ENCODE measurements around the gene STK11. TPM values are rescaled to one million over a fixed set of nuclear protein-coding genes. Genes with fewer than 3 reads are reported as not detected.
A peak's percentile ranks its signal among the peaks of the same experiment; 100 is the strongest.
"Not testable (repeated sequence)": the region's sequence is repeated elsewhere in the genome, so short reads cannot be mapped to it uniquely, and the experiment has no call there.

STK11 gene
- total RNA-seq, 1 experiment from 2014 or later: 47.8 TPM

- DNase-seq (ENCODE audit: low read depth, low spot score): peak; percentile 86
- in situ Hi-C loops (cut with HindIII; ENCODE audit: low pct_unique_long_range_greater_than_20kb, low sequenced_read_pairs): no loop called here
Observed at GRCh38 chr19:1239796-1240737, 34.5 kb downstream of the STK11 start.

DNA sequence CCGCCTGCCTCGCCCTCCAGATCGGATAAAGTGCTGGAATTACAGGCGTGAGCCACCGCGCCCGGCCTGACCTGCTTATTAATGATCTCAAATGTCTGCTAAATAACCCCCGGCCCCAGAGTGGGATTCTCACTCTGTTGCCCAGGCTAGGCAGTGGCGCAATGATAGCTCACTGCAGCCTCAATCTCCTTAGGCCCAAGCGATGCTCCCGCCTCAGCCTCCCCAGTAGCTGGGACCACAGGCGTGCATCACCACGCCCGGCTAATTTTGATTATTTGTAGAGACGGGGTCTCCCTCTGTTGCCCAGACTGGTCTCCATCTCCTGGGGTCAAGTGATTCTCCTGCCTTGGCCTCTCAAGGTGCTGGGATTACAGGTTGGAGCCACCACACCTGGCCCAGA lies 35.3 kb downstream of the STK11 start:
- in situ Hi-C loops (cut with HindIII; ENCODE audit: low pct_unique_long_range_greater_than_20kb, low sequenced_read_pairs): no loop called here
- no peak for DNase-seq (ENCODE audit: low read depth, low spot score)

DNA sequence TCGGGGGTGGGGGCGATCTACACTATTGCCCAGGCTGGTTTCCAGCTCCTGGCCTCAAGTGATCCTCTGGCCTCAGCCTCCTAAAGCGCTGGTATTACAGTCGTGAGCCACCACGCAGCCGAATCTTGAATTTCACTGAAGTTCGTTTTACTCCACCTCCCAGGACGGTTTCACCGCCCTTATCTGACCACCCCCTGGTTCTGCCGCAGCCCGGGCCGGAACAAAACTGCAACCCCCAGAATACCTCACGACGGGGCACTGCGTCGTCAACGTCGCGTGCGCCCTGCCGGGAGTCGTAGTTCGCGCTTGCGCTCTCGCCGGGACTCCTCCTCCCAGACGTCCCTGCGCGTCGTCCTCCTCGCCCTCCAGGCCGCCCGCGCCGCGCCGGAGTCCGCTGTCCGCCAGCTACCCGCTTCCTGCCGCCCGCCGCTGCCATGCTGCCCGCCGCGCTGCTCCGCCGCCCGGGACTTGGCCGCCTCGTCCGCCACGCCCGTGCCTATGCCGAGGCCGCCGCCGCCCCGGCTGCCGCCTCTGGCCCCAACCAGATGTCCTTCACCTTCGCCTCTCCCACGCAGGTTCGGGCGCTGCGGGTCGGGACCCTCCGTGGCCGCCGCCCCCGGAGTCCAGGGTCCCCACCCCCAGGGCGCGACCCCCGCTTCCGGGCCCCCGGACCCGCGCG lies 36.0 kb downstream of the STK11 start, which contains the start of gene ATP5F1D:
ATP5F1D (plus strand) TSS at position 335 of the 679 bp plus-strand sequence; CDS start at position 435, 100 bp downstream.
- DNase-seq (ENCODE audit: low read depth, low spot score): peak; percentile 92

DNA sequence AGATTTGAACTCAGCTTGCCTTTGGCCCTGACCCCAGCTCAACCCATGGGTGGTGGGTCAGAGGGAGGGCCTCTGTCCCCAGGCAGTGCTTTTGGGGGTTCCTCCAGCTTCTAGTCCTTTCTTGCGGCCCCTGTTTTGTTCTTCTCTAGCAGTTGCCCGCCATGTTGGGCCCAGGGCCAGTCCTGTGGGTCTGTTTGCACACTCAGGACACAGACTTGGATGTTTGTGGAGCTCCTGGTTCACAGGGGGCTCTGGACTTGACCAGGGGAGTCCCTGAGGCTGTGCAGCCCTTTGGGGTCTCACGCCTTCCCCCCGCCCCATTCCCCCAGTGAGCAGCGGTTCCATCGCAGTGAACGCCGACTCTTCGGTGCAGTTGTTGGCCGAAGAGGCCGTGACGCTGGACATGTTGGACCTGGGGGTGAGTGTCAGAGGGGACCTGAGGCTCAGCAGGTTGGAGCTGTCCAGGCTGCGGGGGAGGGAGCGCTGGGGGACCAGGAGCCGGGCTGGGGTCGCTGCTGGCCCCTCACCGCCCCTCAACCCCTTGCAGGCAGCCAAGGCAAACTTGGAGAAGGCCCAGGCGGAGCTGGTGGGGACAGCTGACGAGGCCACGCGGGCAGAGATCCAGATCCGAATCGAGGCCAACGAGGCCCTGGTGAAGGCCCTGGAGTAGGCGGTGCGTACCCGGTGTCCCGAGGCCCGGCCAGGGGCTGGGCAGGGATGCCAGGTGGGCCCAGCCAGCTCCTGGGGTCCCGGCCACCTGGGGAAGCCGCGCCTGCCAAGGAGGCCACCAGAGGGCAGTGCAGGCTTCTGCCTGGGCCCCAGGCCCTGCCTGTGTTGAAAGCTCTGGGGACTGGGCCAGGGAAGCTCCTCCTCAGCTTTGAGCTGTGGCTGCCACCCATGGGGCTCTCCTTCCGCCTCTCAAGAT lies 38.5 kb downstream of the STK11 start:
- in situ Hi-C loops (cut with HindIII; ENCODE audit: low pct_unique_long_range_greater_than_20kb, low sequenced_read_pairs): no loop called here
- peak; percentile 73 for DNase-seq (ENCODE audit: low read depth, low spot score)

More for the DNA sequence above, 36.0 kb downstream of the STK11 start, which contains the start of gene ATP5F1D:
- in situ Hi-C loops (cut with HindIII; ENCODE audit: low pct_unique_long_range_greater_than_20kb, low sequenced_read_pairs): no loop called here

DNA sequence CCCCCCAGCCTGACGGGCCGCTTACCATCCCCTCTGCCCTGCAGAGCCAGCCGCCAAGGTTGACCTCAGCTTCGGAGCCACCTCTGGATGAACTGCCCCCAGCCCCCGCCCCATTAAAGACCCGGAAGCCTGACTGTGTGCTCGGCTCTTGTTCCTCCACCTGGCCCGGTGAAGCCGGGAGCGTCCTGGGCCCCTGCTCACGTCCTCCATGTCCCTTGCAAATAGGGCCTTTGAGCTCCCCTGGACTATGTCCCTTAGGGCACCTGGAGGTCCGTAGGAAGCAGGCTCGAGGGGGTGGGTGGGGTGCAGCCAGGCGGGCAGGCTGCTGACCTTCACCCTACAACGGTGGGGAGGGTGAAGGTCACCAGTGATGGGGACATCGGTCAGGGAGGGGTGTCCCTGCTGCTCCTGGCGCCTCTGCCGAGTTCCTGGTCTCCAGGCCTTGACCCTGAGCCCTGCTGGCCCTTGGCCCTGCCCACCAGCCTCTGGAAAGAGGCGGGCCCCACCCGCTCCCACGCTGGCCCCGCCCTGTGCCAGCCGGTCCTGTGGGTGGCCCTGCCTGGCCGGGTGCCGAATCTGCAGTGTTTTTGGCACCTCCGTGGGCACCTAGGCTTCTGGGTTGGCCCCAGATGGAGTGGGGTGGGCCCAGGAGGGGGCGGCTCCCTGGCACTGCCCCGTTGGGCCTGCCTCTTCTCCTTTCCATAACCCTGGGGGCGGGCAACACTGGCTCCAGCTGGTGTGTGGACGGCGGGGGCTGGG lies 39.3 kb downstream of the STK11 start:
- in situ Hi-C loops (cut with HindIII; ENCODE audit: low pct_unique_long_range_greater_than_20kb, low sequenced_read_pairs): no loop called here
- DNase-seq (ENCODE audit: low read depth, low spot score): peak; percentile 34

DNA sequence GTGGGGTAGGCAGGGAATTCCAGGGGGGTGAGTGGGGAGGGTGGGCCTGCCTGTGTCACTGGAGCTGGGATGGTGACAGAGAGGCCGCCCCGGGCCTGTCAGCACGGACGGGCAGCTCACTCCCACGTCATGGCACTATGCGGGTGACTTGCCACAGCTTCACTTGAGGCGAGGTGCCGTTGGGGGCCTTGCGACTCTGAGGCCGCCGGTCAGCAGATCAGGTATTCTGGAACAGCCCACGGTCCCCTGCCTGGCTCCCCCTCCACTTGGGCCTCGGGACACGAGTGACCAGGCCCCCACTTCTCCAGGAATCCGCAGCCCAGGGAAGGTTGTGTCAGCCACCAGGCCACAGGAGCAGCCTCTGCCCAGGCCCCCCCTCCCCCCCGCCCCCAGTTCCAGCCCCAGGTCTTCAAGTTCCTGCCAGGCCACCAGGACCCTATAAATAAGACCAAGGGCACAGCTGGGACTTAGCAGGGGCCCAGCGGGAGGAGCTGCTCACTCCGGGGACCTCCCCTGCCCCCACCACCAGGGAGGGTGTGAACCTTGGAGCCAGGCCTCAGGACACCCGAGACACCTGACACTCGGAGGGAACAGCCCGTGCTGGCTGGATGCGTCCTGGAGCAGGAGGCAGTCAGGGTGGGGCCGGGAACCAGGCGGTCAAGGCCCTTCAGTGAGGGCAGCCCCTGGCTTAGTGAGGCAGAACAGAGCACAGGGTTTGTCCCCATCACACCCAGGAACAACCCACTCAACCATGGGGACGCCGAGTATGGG lies 40.1 kb downstream of the STK11 start:
- in situ Hi-C loops (cut with HindIII; ENCODE audit: low pct_unique_long_range_greater_than_20kb, low sequenced_read_pairs): no loop called here
- no peak for DNase-seq (ENCODE audit: low read depth, low spot score)

DNA sequence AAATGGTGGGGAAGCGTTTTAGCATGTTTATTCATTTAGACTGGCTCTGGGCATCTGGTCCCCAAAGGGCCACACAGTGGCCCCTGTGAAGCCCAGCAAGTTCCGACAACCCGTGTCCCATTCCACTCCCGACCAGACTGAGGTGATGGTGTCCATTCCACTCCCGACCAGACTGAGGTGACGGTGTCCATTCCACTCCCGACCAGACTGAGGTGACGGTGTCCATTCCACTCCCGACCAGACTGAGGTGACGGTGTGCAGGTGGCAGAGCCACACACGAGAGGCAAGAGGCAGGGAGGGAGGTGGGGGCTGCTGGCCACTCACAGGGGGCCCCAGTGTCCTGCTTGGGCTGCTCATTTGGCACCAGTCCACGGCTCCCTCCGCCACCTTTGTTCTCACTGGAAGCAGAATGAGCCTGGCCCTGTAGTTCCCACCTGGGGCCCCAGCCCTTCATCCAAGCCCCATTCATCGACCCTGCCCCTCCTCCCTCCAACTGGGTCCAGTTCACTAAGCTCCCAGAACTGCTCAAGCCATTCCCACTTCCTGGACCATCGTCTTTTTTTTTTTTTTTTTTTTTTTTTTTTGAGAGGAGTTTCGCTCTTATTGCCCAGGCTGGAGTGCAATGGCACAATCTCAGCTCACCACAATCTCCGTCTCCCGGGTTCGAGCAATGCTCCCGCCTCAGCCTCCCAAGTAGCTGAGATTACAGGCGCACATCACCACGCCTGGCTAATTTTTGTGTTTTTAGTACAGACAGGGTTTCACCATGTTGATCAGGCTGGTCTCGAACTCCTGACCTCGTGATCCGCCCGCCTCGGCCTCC lies 40.9 kb downstream of the STK11 start:
- DNase-seq (ENCODE audit: low read depth, low spot score); in situ Hi-C loops (cut with HindIII; ENCODE audit: low pct_unique_long_range_greater_than_20kb, low sequenced_read_pairs): not testable (repeated sequence)

GRCh38 chr19:1247748-1248138 lies 42.2 kb downstream of the STK11 start:
- DNase-seq (ENCODE audit: low read depth, low spot score): no peak
- in situ Hi-C loops (cut with HindIII; ENCODE audit: low pct_unique_long_range_greater_than_20kb, low sequenced_read_pairs): no loop called here

DNA sequence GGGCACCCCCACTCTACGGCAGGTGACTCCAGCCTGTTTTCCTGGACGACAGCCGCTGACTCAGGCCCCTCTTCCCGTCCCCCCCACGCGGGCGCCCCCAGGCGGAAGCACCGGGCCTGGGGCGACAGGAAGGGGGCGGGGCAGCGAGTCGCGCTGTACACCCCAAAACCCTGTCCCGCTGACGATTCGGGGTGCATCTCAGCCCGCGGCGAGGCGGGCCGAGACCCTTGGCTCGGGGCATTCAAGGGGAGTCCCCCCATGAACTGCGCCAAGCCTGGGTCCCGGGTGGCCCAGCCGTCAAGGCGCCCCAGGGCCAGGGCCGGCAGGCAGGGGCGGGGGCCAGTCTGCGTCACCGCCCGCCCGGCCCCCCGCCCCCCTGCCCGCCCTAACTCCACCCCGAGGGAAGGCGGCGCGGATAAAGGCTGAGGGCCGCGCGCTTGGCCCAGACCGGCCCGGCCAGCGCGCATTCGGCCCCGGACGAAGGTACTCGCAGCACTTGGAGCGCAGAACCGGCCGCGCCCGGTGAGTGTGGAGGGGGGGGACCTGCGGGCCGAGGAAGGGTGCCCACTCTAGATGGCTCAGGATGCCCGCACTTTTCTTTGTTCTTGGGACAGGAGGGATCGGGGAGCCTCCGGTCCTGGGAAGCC lies 42.7 kb downstream of the STK11 start, which contains the start of gene MIDN:
MIDN (plus strand) TSS at position 445 of the 647 bp plus-strand sequence. CDS start 1,714 bp downstream, outside the sequence.
- in situ Hi-C loops (cut with HindIII; ENCODE audit: low pct_unique_long_range_greater_than_20kb, low sequenced_read_pairs): no loop called here
- peak; percentile 63 for DNase-seq (ENCODE audit: low read depth, low spot score)

- in situ Hi-C loops (cut with HindIII; ENCODE audit: low pct_unique_long_range_greater_than_20kb, low sequenced_read_pairs): no loop called here
- no peak for DNase-seq (ENCODE audit: low read depth, low spot score)
Observed at GRCh38 chr19:1248786-1249297, 43.3 kb downstream of the STK11 start.

DNA sequence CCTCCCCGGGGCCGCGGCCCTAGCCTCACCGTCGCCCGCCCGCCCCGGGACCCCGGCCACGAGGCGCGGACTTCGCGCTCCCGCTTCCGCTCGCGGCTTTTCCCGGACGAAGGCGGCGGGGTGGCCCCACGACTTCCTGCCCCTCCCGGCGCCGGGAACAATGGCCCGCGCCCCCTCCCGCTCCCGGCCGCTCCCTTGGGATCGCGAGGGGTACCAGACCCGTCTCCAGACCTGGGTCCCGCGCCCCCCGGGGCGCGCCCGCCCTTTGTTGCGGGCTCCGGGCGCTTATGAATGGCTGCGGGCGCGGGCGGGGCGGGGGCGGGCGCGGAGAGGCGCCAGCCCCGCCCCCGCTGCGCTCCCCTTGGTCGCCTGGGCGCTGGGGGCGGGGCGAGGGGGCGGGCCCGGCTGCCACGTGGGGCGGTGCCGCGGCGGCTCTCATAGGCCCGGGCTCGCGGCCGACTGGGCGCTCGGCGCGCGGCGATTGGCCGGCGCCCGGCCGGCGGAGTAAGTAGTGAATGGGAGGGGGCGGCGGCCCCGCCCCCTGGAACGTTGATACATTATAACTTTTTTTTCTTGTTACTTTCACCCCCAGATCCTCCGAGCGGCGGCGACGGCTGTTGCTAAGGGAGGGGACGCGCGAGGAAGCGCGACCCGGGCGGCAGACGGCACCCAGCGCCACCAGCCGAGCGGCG lies 43.9 kb downstream of the STK11 start:
- DNase-seq (ENCODE audit: low read depth, low spot score): peak; percentile 87
- in situ Hi-C loops (cut with HindIII; ENCODE audit: low pct_unique_long_range_greater_than_20kb, low sequenced_read_pairs): no loop called here

GRCh38 chr19:1249990-1250436 lies 44.4 kb downstream of the STK11 start:
- no peak for DNase-seq (ENCODE audit: low read depth, low spot score)
- in situ Hi-C loops (cut with HindIII; ENCODE audit: low pct_unique_long_range_greater_than_20kb, low sequenced_read_pairs): no loop called here

DNA sequence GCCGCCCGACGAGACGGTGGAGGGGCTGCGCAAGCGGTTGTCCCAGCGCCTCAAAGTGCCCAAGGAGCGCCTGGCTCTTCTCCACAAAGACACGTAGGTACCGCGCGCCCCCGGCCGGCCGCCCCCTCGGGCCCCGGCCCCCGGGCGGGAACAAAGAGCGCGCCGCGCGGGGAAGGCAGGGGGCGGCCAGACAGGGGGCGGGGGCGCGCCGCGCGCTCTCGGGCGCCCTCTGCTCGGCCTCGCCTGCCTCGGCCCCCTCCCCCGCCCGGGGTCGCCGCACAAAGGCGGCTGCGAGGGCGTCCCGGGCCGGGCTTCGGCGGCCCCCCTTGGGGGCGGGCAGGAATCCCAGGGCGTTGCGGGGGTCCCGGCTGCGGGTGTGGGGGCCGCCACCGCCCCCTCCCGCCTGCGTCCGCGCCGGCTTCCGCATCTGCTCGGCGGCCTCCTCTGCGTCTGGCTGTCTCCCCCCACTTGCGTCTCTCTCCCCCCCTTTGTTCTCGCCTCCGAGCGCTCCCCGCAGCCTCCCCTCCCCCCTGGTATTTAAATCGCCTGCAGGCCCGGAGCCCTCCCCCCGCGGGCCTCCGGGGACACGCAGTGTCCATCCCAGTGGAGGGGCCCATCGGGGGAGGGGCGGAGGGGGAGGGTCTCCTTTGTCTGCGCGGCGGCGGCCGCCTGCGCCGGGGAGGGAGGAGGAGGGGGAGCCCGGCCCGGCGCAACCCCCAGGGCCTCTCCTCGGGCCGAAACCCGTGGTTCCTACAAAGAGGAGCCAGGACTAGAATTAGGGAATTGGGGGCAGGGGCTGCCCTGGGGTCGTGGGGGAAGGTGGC lies 45.1 kb downstream of the STK11 start:
- peak; percentile 48 for DNase-seq (ENCODE audit: low read depth, low spot score)
- in situ Hi-C loops (cut with HindIII; ENCODE audit: low pct_unique_long_range_greater_than_20kb, low sequenced_read_pairs): no loop called here
